Heart left ventricle (tissue), 16 donors: ENCODE results near the gene CLIP2. TPM values are rescaled to one million over a fixed set of nuclear protein-coding genes. Genes with fewer than 3 reads are reported as not detected.

Experiments used
- ATAC-seq, 4 donors: fragments of 200-7000 bp; cut with Tn5 transposase; one replicate each; pipeline ENCODE4 v1.9.1; 2020 to 2022; ENCODE audit warnings: moderate library complexity in 4 of 4, mild to moderate bottlenecking in 3 of 4, moderate number of reproducible peaks in 1 of 4
- DNase-seq, 5 donors: peaks; one replicate each; pipeline ENCODE4 v3.0.0-alpha.2; 2020
- H3K27ac ChIP-seq, 12 donors: fragments of 200-600 bp; sonication (generic) in 4 of 12; one replicate each; pipeline versions ENCODE4 v1.5.0 to v1.8.0; 2016 to 2022; ENCODE audit warnings: mild to moderate bottlenecking in 2 of 12
- H3K27me3 ChIP-seq, 9 donors: fragments of 200-600 bp; sonication (generic) in 2 of 9; one replicate each; pipeline versions ENCODE4 v1.5.1 to v1.8.0; 2016 to 2022; ENCODE audit warnings: mild to moderate bottlenecking in 3 of 9
- H3K36me3 ChIP-seq, 9 donors: fragments of 200-600 bp; sonication (generic) in 2 of 9; one replicate each; pipeline versions ENCODE4 v1.5.0 to v1.8.0; 2018 to 2022; ENCODE audit warnings: mild to moderate bottlenecking in 2 of 9
- H3K4me1 ChIP-seq, 12 donors: fragments of 200-600 bp; sonication (generic) in 4 of 12; one replicate each; pipeline versions ENCODE4 v1.5.0 to v1.8.0; 2016 to 2022; ENCODE audit warnings: mild to moderate bottlenecking in 3 of 12
- H3K4me3 ChIP-seq, 12 donors: fragments of 200-600 bp; sonication (generic) in 4 of 12; one replicate each; pipeline versions ENCODE4 v1.5.0 to v1.8.0; 2017 to 2022; ENCODE audit warnings: mild to moderate bottlenecking in 9 of 12, moderate library complexity in 4 of 12
- H3K9me3 ChIP-seq, 12 donors: fragments of 200-600 bp; sonication (generic) in 4 of 12; one replicate each; pipeline versions ENCODE4 v1.5.0 to v1.8.0; 2016 to 2022; ENCODE audit warnings: mild to moderate bottlenecking in 1 of 12
- CTCF ChIP-seq, 12 donors: fragments of 200-600 bp; sonication (generic) in 4 of 12; IDR thresholded peaks; one replicate each; pipeline versions ENCODE4 v1.5.0 to v1.8.0; 2018 to 2022; ENCODE audit warnings: antibody characterized with exemption in 12 of 12, mild to moderate bottlenecking in 5 of 12
- POLR2A ChIP-seq, 2 donors: fragments of 450-650 bp; IDR thresholded peaks; one replicate each; pipeline ENCODE4 v1.6.1; 2017; ENCODE audit warnings: antibody characterized with exemption in 2 of 2, mild to moderate bottlenecking in 2 of 2, moderate library complexity in 2 of 2
- WGBS, 4 donors: extraction: QIAGEN DNeasy Blood & Tissue Kit in 2 of 4; methylation state at CpG; one replicate each; pipeline versions ENCODE4 v1.1.5 to v1.1.7; 2013 to 2018; 5-methylcytosine and 5-hydroxymethylcytosine counted together
- intact Hi-C, 10 donors: fragments of 100-400 bp; cut with DNase I; formaldehyde crosslinking; loops; one replicate each; pipeline versions ENCODE4 v1.11.1 to v1.14.2; 2022
- polyA plus RNA-seq, 2 donors: library from polyadenylated mRNA; stranded (reverse); fragments of 200-250 nt; gene quantifications; one replicate each; pipeline ENCODE4 v1.2.3, GENCODE V29; 2013
- total RNA-seq, 9 donors: library from RNA; depleted of rRNA in 2 of 9; stranded (reverse); fragments of >200 nt in 2 of 9; fragmentation: NEBNext Ultra II Directional in 3 of 9; extraction: Animal tissue kit (Norgen Biotek cat#: 25700) in 3 of 9; gene quantifications; one replicate each; pipeline versions ENCODE4 v1.1.0 to v1.2.4, GENCODE V29; 2016 to 2023
- donor health status: ischemic (EF 13 %, LVEDD 7.1; RV severe dilation, severe dysfunction).
- donor health status: healthy with polysubstance abuse.
- donor health status: DM: no; HTN: yes; CAD: no.
- donor health status: DM: no; HTN: no; CAD: no.
- donor health status: ischemic (EF 25% LVEDD 6.9; RV normal size, moderate dysfunction).
- donor health status: ischemic (EF 25% LVEDD 5.7; RV mildly dilated, moderate dysfunction).
- donor health status: healthy.
- donor health status: DM: yes; HTN: yes; CAD: no.
- donor health status: ischemic (EF 35%, LVEDD 5.7; RV mildly dilated, moderate dysfunction).
- donor health status: nonischemic (EF 11% LVEDD 7.7; RV severe dilation, severe dysfunction).
- donor health status: DM: yes; HTN: yes; CAD: no.
- donor health status: PGD.
- donor health status: ischemic (EF 29% LVEDD 5.4; RV normal size, mild dysfunction).
- donor health status: nonischemic (EF 23%, LVEDD 6.1; RV moderate dilation, normal function).

CLIP2 gene
- total and polyA plus RNA-seq, 11 donors, result 4.2 to 17.7 (median 9.0) TPM

- ATAC-seq (peak in 2 of 4 donors; percentile 9 to 11), DNase-seq (peak in 2 of 5 donors; percentile 39 to 51)
- peaks cover 0 to 3% (median 0%) of the 10 kb centered on the region in 9 donors for H3K27me3 ChIP-seq
- 56 to 68% (median 59%) methylated on average over 13 to 15 of the region's 15 CpGs for WGBS, 4 donors
- TF ChIP-seq POLR2A (IDR thresholded peaks at IDR 0.05) (no peak), CTCF (IDR thresholded peaks at IDR 0.05) (no peak)
- H3K4me1 ChIP-seq, result peaks cover 0 to 30% (median 11%) of the 10 kb centered on the region in 12 donors
- intact Hi-C loops, result loop anchor here in 7 of 10 donors (5.0 to 10.0 kb wide), 7 partner anchors 52 to 202 kb away; partner anchors contain the start of gene GTF2I (in 4 of the 7)
- H3K4me3 ChIP-seq, result peak overlapping the region in 9 of 12 donors; percentile 66 to 97 (median 79)
- H3K36me3 ChIP-seq, result no peaks in the 10 kb centered on the region
- H3K9me3 ChIP-seq, result no peaks in the 10 kb centered on the region
- peak overlapping the region in 10 of 12 donors; percentile 37 to 97 (median 88) for H3K27ac ChIP-seq
Measured at GRCh38 chr7:74452748-74453321, 163.6 kb downstream of the CLIP2 start.

DNA sequence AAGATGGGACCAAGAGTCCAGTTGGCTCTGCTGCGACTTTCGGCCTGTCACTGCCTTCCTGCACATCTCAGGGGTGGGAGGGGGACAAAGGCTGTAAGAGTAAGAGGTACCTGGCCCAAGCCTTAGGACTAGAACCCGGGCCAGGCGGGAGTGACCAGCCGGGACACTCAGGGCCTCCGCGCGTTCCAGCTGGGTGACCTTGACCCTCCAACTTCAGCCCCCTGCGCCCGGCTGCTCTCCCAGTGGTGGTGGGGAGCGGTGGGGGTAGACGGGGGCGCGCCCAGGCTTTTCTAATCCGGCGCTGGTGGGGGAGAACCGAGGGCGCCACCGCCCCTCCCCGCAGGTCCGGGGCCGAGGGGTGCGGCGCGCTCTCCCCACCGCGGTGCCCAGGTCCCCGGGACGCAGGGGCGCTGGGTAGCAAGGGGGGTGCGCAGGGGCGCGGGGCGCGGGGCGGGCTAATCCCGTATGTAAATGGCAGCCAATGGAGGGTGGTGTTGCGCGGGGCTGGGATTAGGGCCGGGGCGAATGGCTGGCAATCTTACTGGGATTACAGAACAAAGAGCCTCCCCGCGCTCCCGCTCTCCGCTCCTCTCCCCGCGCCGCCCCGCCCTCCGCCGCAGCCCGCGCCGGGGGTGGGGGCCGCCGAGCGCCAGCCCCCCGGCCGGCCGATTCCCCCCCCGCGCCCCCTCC, 164.3 kb downstream of the CLIP2 start, which contains the start of gene GTF2IRD1:
TSS of gene GTF2IRD1 (plus strand) at position 585 of the 690 bp plus-strand sequence. CDS start 54,175 bp downstream, outside the sequence.
- TF ChIP-seq POLR2A (IDR thresholded peaks at IDR 0.05), result no peak
- TF ChIP-seq CTCF (IDR thresholded peaks at IDR 0.05), result no peak
- ATAC-seq (peak in 3 of 4 donors; percentile 51 to 62 (median 60)), DNase-seq (peak; percentile 72 to 81 (median 75))
- peak within 1 kb of the TSS; percentile 66 to 97 (median 78) for H3K4me3 ChIP-seq
- no peaks in the 10 kb centered on the region for H3K36me3 ChIP-seq
- intact Hi-C loops, result loop anchor here in 9 of 10 donors (1.0 to 10.0 kb wide), 10 partner anchors 25 to 201 kb away; partner anchors contain the start of gene GTF2I (in 4 of the 9)
- H3K27me3 ChIP-seq, result peaks cover 0 to 3% (median 0%) of the 10 kb centered on the region in 9 donors
- no peaks in the 10 kb centered on the region for H3K9me3 ChIP-seq
- peak within 1 kb of the TSS; percentile 68 to 97 (median 86) for H3K27ac ChIP-seq
- 0 to 4% (median 2%) methylated on average over 10 to 61 of the region's 62 CpGs for WGBS, 4 donors
- peaks cover 0 to 30% (median 11%) of the 10 kb centered on the region in 12 donors for H3K4me1 ChIP-seq

DNA sequence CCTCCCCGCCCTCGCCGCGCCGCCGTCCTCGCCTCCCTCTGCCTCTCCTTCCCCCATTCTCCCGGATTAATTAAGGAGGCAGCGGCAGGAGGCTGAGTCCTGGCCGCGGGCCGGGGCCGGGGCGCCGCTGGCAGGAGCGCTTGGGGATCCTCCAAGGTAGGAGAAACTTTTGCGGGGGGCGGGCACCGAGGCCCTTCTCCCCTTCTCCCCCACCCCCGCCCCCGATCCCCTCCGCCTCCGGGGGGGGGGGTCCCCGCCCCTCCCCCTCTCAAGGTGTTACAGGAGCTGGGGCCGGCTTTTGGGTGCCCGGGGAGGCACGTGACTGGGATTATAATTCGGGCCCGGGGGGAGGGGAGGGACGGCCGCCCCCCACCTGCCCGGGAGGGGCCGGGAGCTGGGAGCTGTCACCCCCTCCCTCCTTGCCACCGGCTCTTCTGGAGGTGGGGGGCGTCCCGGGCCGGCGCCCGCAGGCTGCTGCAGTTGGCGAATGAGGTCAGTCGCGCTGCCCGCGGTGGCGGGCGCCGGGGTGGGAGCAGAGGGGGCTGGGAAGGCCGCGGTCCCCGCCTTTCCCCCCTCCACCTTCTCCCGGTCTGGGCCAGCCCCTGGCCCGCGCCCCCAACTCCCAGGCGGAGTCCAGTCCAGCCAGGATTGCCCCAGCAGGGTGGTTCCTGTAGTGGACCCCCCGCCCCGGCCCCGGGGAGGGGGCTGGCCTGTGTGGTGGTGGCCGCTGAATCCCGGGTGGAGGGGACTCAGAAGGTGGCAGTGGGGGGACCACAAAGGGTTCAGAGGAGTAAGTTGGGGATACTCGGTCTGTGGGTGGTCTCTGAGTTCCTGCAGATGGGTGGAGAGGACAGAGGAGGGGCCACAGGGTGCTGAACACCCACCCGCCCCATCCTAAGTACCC, 165.1 kb downstream of the CLIP2 start:
- no peak for TF ChIP-seq CTCF (IDR thresholded peaks at IDR 0.05)
- DNase-seq (peak in 3 of 5 donors; percentile 22 to 65 (median 45)), ATAC-seq (peak in 3 of 4 donors; percentile 16 to 27 (median 19))
- Histone ChIP-seq H3K4me3 (peak overlapping the region; percentile 66 to 97 (median 78)), H3K27me3 (peaks cover 0 to 3% (median 0%) of the 10 kb centered on the region in 9 donors), H3K36me3 (no peaks in the 10 kb centered on the region), H3K27ac (peak overlapping the region; percentile 68 to 97 (median 86)), H3K4me1 (peaks cover 0 to 30% (median 12%) of the 10 kb centered on the region in 12 donors), H3K9me3 (no peaks in the 10 kb centered on the region)
- 3 to 17% (median 5%) methylated on average over 11 to 61 of the region's 61 CpGs for WGBS, 4 donors
- intact Hi-C loops, result loop anchor here in 9 of 10 donors (1.0 to 10.0 kb wide), 10 partner anchors 25 to 201 kb away; partner anchors contain the start of gene GTF2I (in 4 of the 9)
